Stimulated activated CD4-positive, alpha-beta T cell treated with anti-CD3 and anti-CD28 coated beads, Interleukin-1b, Interleukin-23, amount 100 ng/mL, for 4 hours (primary cell): ENCODE data around the gene CCT6B.
"Not testable (repeated sequence)": the region's sequence is repeated elsewhere in the genome, so short reads cannot be mapped to it uniquely, and the experiment has no call there.

ENCODE experiments used
- DNase-seq, 2 donors: peaks; one replicate each; pipeline ENCODE4 v3.0.0-alpha.2; 2020; ENCODE audit warnings: low read depth in 2 of 2

CCT6B gene

GRCh38 chr17:34980353-34980680, 19.1 kb upstream of the CCT6B start, which contains the start of gene LIG3:
Gene LIG3, plus strand, starts transcription at chr17:34980512. Its CDS starts 2,494 bp downstream, at chr17:34983006.
- peak; percentile 89 to 91 for DNase-seq

GRCh38 chr17:34979650-34980352, 18.5 kb upstream of the CCT6B start:
- no peak for DNase-seq

- no peak for DNase-seq
These were observed 17.9 kb upstream of the CCT6B start for GRCh38 chr17:34979153-34979552.

GRCh38 chr17:34974794-34975785, 13.8 kb upstream of the CCT6B start:
- DNase-seq: no peak

- DNase-seq: no peak
These were observed 12.9 kb upstream of the CCT6B start for GRCh38 chr17:34974179-34974578.

- DNase-seq: no peak
These were observed 2.8 kb downstream of the CCT6B start for GRCh38 chr17:34958438-34958837.

- not testable (repeated sequence) for DNase-seq
These were observed 10.5 kb downstream of the CCT6B start for GRCh38 chr17:34950780-34951179.

- no peak for DNase-seq
These were observed 31.0 kb downstream of the CCT6B start for GRCh38 chr17:34930283-34930682.

GRCh38 chr17:34926661-34927060, 34.6 kb downstream of the CCT6B start:
- DNase-seq: no peak

GRCh38 chr17:34920676-34921075, 40.6 kb downstream of the CCT6B start:
- no peak for DNase-seq

GRCh38 chr17:34917381-34917780, 43.9 kb downstream of the CCT6B start:
- no peak for DNase-seq

- DNase-seq: no peak
These were observed 45.1 kb downstream of the CCT6B start for GRCh38 chr17:34916120-34916519.

- no peak for DNase-seq
These were observed 48.3 kb downstream of the CCT6B start for GRCh38 chr17:34913001-34913400.

GRCh38 chr17:34909040-34909439, 52.2 kb downstream of the CCT6B start:
- no peak for DNase-seq

GRCh38 chr17:34902831-34903547, 58.3 kb downstream of the CCT6B start:
- DNase-seq: no peak

GRCh38 chr17:34899643-34900291, 61.5 kb downstream of the CCT6B start:
- no peak for DNase-seq

- no peak for DNase-seq
These were observed 65.9 kb downstream of the CCT6B start for GRCh38 chr17:34895383-34895782.

GRCh38 chr17:34894964-34895363, 66.3 kb downstream of the CCT6B start:
- no peak for DNase-seq

- no peak for DNase-seq
These were observed 68.6 kb downstream of the CCT6B start for GRCh38 chr17:34892461-34893249.

GRCh38 chr17:34886831-34887230, 74.4 kb downstream of the CCT6B start:
- DNase-seq: no peak

GRCh38 chr17:34885076-34885475, 76.2 kb downstream of the CCT6B start:
- no peak for DNase-seq
